ENCODE data around the gene SALL4.
A peak's percentile ranks its signal among the peaks of the same experiment; 100 is the strongest.

Gene SALL4

GRCh38 chr20:51750037-51750769, 52.1 kb downstream of the SALL4 start (continued):
- TF ChIP-seq ZBTB6 (tag by site-specific recombination; IDR thresholded peaks at IDR 0.05) = no peak
- no peak for TF ChIP-seq ZNF184 (tag by site-specific recombination; IDR thresholded peaks at IDR 0.05)
- TF ChIP-seq ZNF560 (tag by site-specific recombination; IDR thresholded peaks at IDR 0.05; ENCODE audit: borderline replicate concordance) = no peak
- TF ChIP-seq ZBTB26 (tag by site-specific recombination; optimal IDR thresholded peaks at IDR 0.05) = peak; percentile 25
- TF ChIP-seq ZIC2 (tag by site-specific recombination; IDR thresholded peaks at IDR 0.05) = no peak
- no peak for TF ChIP-seq ZSCAN18 (tag by site-specific recombination; IDR thresholded peaks at IDR 0.05)
- TF ChIP-seq ZNF202 (tag by site-specific recombination; IDR thresholded peaks at IDR 0.05; ENCODE audit: borderline replicate concordance) = no peak
- peak; percentile 51; the same call in 1 of the 2 replicates for TF ChIP-seq ZSCAN23 (tag by site-specific recombination; IDR thresholded peaks at IDR 0.05)
- no peak for TF ChIP-seq ZNF292 (tag by site-specific recombination; IDR thresholded peaks at IDR 0.05; ENCODE audit: borderline replicate concordance, low read depth)
- TF ChIP-seq INSM2 (tag by site-specific recombination; IDR thresholded peaks at IDR 0.05) = peak; percentile 53; the same call in 1 of the 2 replicates
- TF ChIP-seq ZNF148 (tag by site-specific recombination; IDR thresholded peaks at IDR 0.05; ENCODE audit: borderline replicate concordance) = no peak
- TF ChIP-seq ZNF266 (tag by site-specific recombination; IDR thresholded peaks at IDR 0.05; ENCODE audit: low read depth) = no peak
- TF ChIP-seq ZNF214 (tag by site-specific recombination; IDR thresholded peaks at IDR 0.05; ENCODE audit: borderline replicate concordance) = no peak
- TF ChIP-seq ZNF747 (tag by site-specific recombination; IDR thresholded peaks at IDR 0.05) = no peak
- no peak for TF ChIP-seq ZSCAN16 (tag by site-specific recombination; IDR thresholded peaks at IDR 0.05)
- no peak for TF ChIP-seq REPIN1 (tag by site-specific recombination; IDR thresholded peaks at IDR 0.05; ENCODE audit: low read depth)
- TF ChIP-seq ZNF670 (tag by site-specific recombination; IDR thresholded peaks at IDR 0.05; ENCODE audit: low read depth) = no peak
- TF ChIP-seq ZNF558 (tag by site-specific recombination; IDR thresholded peaks at IDR 0.05) = no peak
- TF ChIP-seq ZNF311 (tag by site-specific recombination; IDR thresholded peaks at IDR 0.05; ENCODE audit: borderline replicate concordance) = no peak
- TF ChIP-seq ZNF843 (tag by site-specific recombination; IDR thresholded peaks at IDR 0.05) = no peak
- TF ChIP-seq HOXA7 (CRISPR knock-in tag; IDR thresholded peaks at IDR 0.05; ENCODE audit: borderline replicate concordance) = no peak
- no peak for TF ChIP-seq ZNF239 (tag by site-specific recombination; IDR thresholded peaks at IDR 0.05)
- TF ChIP-seq ZBTB48 (tag by site-specific recombination; IDR thresholded peaks at IDR 0.05) = no peak
- no peak for TF ChIP-seq ZNF155 (tag by site-specific recombination; IDR thresholded peaks at IDR 0.05)
- no peak for TF ChIP-seq ZNF112 (tag by site-specific recombination; IDR thresholded peaks at IDR 0.05)
- TF ChIP-seq ZBTB7A (tag by site-specific recombination; IDR thresholded peaks at IDR 0.05; ENCODE audit: low read depth) = no peak
- no peak for TF ChIP-seq KLF7 (tag by site-specific recombination; IDR thresholded peaks at IDR 0.05; ENCODE audit: borderline replicate concordance)
- peak; percentile 67; the same call in 1 of the 2 replicates for TF ChIP-seq ZEB2 (tag by site-specific recombination; IDR thresholded peaks at IDR 0.05)

All from HEK293 (cell line).